GM06990 (cell line): ENCODE results near the gene ANK3.

Experiments used
- DNase-seq: peaks from one replicate; pipeline ENCODE4 v3.0.0-alpha.2; 2011; ENCODE audit not compliant: insufficient read length; ENCODE audit errors: extremely low read depth
- H3K27me3 ChIP-seq: replicated peaks from 2 replicates; pipeline ENCODE4 v1.6.0; 2011; ENCODE audit warnings: low read length; ENCODE audit not compliant: control insufficient read depth, insufficient read depth
- H3K36me3 ChIP-seq: 2 replicates; pipeline ENCODE4 v1.5.1; 2011; ENCODE audit warnings: low read length; ENCODE audit not compliant: control insufficient read depth, insufficient read depth
- H3K4me3 ChIP-seq: replicated peaks from 2 replicates; pipeline ENCODE4 v1.5.1; 2011; ENCODE audit warnings: low read depth, mild to moderate bottlenecking, control low read depth, low read length
- TF ChIP-seq, protein P1 (sequence below): IDR thresholded peaks from 2 replicates; pipeline ENCODE4 v1.5.1; 2011; ENCODE audit warnings: low read length, control low read depth, mild to moderate bottlenecking, inconsistent platforms; ENCODE audit not compliant: insufficient read depth, poor library complexity, severe bottlenecking

ANK3 gene

DNA sequence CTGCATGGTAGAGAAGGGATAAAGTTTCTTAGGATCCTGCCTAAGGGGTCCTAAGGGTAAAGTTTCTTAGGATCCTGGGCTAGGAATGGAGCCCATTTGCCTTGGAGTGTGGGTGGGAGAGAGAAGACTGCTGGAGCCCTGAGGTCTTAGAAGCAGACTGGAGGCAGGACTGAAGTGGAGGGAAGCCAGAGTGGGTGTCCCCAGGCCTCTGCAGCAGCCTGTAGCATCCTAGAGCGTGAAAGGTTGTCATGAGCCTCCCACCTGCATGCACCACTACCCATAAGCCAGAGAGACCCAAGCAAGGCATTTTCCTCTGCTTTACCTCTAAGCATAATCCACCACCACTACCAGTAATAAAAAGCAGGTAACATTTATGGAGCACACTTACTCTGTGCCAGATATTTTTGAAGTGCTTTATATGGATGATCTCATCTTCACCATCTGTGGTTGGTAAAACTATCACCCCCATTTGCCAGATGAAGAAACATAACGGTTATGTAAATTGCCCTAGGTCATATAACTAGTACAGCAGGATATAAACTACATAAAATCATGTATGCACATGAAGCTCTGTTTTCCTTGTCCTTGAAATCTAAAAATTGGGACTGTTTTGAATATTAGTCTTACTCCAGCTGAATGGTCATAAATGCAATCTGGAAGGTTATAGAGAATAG lies 379.8 kb downstream of the ANK3 start:
- Histone ChIP-seq H3K36me3 (no peaks in the 10 kb centered on the region), H3K4me3 (no peak overlapping the region), H3K27me3 (no peaks in the 10 kb centered on the region)
- TF ChIP-seq, protein P1, sequence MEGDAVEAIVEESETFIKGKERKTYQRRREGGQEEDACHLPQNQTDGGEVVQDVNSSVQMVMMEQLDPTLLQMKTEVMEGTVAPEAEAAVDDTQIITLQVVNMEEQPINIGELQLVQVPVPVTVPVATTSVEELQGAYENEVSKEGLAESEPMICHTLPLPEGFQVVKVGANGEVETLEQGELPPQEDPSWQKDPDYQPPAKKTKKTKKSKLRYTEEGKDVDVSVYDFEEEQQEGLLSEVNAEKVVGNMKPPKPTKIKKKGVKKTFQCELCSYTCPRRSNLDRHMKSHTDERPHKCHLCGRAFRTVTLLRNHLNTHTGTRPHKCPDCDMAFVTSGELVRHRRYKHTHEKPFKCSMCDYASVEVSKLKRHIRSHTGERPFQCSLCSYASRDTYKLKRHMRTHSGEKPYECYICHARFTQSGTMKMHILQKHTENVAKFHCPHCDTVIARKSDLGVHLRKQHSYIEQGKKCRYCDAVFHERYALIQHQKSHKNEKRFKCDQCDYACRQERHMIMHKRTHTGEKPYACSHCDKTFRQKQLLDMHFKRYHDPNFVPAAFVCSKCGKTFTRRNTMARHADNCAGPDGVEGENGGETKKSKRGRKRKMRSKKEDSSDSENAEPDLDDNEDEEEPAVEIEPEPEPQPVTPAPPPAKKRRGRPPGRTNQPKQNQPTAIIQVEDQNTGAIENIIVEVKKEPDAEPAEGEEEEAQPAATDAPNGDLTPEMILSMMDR: no peak
- no peak for DNase-seq

DNA sequence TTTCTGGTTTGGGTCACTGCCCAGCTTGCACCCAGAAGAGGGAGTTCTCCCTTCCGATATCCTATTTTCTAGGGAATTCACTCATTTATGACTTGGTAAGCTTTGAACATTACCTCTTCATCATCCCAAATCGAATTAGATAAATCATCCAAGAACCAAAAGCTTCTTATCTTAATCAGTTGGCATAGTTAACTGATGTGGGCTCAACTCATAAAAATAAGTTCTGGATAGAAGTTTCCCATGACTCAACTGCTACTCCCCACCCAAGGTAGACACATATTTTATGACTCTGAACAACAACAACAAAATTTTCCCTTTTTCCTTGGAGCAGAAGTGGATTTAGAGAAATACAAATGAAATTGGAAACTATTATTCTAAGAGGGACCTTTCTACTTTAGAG lies 380.4 kb downstream of the ANK3 start:
- Histone ChIP-seq H3K4me3 (no peak overlapping the region), H3K27me3 (no peaks in the 10 kb centered on the region), H3K36me3 (no peaks in the 10 kb centered on the region)
- TF ChIP-seq, protein P1: no peak
- DNase-seq: no peak

DNA sequence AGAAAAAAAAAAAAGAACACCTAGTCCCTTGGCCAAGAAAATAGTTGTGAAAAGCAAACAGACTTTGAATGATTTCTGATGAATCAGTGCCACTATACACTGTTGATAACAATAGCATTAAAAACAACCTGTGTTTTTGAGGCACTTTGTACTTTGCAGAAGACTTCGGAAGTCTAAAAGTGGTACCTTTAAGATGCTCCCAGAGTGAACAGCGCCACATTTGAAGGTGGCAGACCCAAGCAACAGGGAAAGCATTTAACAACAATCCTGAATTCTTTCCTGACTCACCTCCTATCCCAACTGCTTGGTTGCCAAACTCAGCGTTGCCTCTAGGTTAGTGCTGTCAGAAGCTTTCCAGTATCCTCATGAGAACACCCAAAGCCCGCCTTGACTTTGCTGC lies 380.9 kb downstream of the ANK3 start:
- Histone ChIP-seq H3K36me3 (no peaks in the 10 kb centered on the region), H3K27me3 (no peaks in the 10 kb centered on the region), H3K4me3 (no peak overlapping the region)
- TF ChIP-seq, protein P1: no peak
- no peak for DNase-seq

DNA sequence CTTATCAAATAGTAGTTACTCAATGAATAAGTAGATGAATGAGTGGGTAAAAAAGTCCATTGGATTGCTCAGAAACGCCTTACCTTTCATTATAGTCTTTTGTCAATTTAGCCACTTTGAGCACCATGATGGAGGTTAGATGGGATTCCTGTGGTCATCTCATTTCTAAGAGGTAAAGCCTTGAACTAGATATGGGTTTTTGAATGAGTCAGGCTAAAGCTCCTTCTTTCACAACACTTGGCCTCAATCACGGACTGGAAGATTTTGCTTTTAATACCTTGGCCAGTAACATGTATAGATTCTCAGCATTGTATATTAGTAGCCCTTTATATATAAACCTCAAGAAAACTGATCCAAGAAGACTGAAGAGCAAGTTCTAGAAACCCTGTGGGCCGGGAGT lies 383.6 kb downstream of the ANK3 start:
- DNase-seq: no peak
- TF ChIP-seq, protein P1: no peak
- no peaks in the 10 kb centered on the region for H3K27me3 ChIP-seq
- H3K36me3 ChIP-seq: no peaks in the 10 kb centered on the region
- no peak overlapping the region for H3K4me3 ChIP-seq

DNA sequence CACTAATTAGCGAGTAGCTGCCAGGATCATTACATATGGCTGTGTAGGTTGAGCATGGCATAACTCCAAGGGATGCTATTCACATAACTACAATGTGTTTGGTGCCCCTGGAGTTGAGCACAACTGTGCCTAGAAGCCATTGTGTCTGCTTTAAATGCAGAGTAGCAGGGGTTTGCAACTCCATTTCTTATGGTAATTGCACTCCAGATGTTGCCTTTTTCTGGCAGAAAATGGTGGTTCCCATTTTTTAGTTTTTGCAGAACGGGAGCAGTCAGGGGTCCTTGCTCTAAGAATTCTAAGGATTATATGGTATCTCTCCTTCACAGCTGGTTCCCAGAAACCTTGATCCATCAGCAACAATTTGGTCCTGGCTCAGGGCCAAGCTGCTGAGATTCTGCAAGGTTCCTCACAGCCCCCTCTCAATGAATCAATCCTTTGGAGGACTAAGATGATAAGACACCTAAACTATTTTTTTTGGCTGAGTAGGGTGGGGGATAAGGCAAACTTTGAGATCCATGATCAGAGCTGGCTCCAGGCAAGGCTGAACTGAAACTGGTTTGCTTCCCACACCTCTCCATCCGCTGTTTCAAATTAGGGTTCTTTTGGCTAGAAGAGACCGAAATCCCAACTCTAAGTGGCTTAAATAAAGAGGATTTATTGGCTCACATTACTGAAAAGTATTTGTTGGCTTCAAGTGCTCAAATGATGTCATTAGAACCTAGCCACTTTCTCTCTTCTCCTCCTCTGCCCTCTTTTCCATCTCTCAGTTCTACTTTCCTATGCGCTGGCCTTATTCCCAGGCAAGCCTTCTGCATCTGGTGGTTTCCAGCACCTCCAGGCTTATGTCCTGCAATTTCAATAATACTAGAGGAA lies 385.8 kb downstream of the ANK3 start:
- Histone ChIP-seq H3K4me3 (no peak overlapping the region), H3K27me3 (no peaks in the 10 kb centered on the region), H3K36me3 (no peaks in the 10 kb centered on the region)
- DNase-seq: no peak
- TF ChIP-seq, protein P1: no peak
